KMS-11 (cell line): Measurements from ENCODE around the gene CAMKMT.

Experiments
- H2AFZ ChIP-seq: fragments of 200-600 bp; sonication (generic); 2 replicates; pipeline ENCODE4 v1.6.1; 2016; ENCODE audit warnings: antibody characterized with exemption, mixed run types, low read depth
- H3K27ac ChIP-seq: fragments of 200-600 bp; sonication (generic); 2 replicates; pipeline ENCODE4 v1.6.1; 2016; ENCODE audit warnings: mild to moderate bottlenecking, mixed run types
- H3K27me3 ChIP-seq: fragments of 200-600 bp; sonication (generic); 2 replicates; pipeline ENCODE4 v1.6.1; 2017; ENCODE audit warnings: mild to moderate bottlenecking, low read depth, mixed run types, moderate library complexity; ENCODE audit not compliant: insufficient read depth
- H3K36me3 ChIP-seq: fragments of 200-600 bp; sonication (generic); 2 replicates; pipeline ENCODE4 v1.6.1; 2017; ENCODE audit warnings: mild to moderate bottlenecking, mixed run types; ENCODE audit not compliant: insufficient read depth
- H3K4me1 ChIP-seq: fragments of 200-600 bp; sonication (generic); 2 replicates; pipeline ENCODE4 v1.6.1; 2016; ENCODE audit warnings: mild to moderate bottlenecking, low read depth, mixed run types; ENCODE audit not compliant: poor library complexity, severe bottlenecking
- H3K4me2 ChIP-seq: fragments of 200-600 bp; sonication (generic); 2 replicates; pipeline ENCODE4 v1.7.0; 2016; ENCODE audit warnings: mild to moderate bottlenecking, mixed run types
- H3K4me3 ChIP-seq: fragments of 200-600 bp; sonication (generic); IDR thresholded peaks from 2 replicates; pipeline ENCODE4 v1.6.1; 2017; ENCODE audit warnings: low read depth, low read length, mixed read lengths; ENCODE audit not compliant: insufficient read depth
- H3K79me2 ChIP-seq: fragments of 200-600 bp; sonication (generic); 2 replicates; pipeline ENCODE4 v1.6.1; 2016; ENCODE audit warnings: low read depth, mixed run types; ENCODE audit not compliant: insufficient read depth
- H3K9ac ChIP-seq: fragments of 200-600 bp; sonication (generic); 2 replicates; pipeline ENCODE4 v1.6.1; 2016; ENCODE audit warnings: mild to moderate bottlenecking, mixed run types
- H4K20me1 ChIP-seq: fragments of 200-600 bp; sonication (generic); 2 replicates; pipeline ENCODE4 v1.6.1; 2016; ENCODE audit warnings: mild to moderate bottlenecking, mixed run types; ENCODE audit not compliant: insufficient read depth
- TF ChIP-seq, protein P1 (sequence below): fragments of 200-600 bp; sonication (generic); conservative IDR thresholded peaks from 2 replicates; pipeline ENCODE4 v1.6.1; 2017; ENCODE audit warnings: low read depth, mild to moderate bottlenecking, antibody characterized with exemption, low read length, moderate library complexity, mixed read lengths

CAMKMT gene

DNA sequence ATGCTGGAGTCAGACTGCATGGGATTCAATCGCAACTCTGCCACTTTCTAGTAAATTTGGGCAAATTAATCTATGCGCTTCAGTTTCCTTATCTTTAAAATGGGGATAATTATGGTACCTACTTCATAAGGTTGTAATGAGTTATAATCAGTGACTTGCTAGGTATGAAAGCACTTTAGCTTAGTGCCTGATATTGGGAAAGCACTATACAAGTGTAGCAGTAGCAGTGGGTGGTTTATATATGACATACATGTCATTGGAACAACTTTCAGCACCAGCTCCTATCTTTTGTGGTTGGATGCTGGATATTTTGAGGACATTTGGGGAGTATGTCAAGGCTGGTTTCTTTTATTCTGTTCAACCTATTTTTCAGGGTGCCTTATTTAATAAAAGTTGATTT is 277.7 kb downstream of the CAMKMT start:
- no peaks in the 10 kb centered on the region for H3K27me3 ChIP-seq
- H3K79me2 ChIP-seq = no peaks in the 10 kb centered on the region
- H4K20me1 ChIP-seq = no peaks in the 10 kb centered on the region
- TF ChIP-seq, protein P1, sequence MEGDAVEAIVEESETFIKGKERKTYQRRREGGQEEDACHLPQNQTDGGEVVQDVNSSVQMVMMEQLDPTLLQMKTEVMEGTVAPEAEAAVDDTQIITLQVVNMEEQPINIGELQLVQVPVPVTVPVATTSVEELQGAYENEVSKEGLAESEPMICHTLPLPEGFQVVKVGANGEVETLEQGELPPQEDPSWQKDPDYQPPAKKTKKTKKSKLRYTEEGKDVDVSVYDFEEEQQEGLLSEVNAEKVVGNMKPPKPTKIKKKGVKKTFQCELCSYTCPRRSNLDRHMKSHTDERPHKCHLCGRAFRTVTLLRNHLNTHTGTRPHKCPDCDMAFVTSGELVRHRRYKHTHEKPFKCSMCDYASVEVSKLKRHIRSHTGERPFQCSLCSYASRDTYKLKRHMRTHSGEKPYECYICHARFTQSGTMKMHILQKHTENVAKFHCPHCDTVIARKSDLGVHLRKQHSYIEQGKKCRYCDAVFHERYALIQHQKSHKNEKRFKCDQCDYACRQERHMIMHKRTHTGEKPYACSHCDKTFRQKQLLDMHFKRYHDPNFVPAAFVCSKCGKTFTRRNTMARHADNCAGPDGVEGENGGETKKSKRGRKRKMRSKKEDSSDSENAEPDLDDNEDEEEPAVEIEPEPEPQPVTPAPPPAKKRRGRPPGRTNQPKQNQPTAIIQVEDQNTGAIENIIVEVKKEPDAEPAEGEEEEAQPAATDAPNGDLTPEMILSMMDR = no peak
- no peak overlapping the region for H3K9ac ChIP-seq
- H2AFZ ChIP-seq = no peak overlapping the region
- no peak overlapping the region for H3K4me3 ChIP-seq
- no peak overlapping the region for H3K4me2 ChIP-seq
- no peak overlapping the region for H3K27ac ChIP-seq
- H3K36me3 ChIP-seq = no peaks in the 10 kb centered on the region
- no peaks in the 10 kb centered on the region for H3K4me1 ChIP-seq

DNA sequence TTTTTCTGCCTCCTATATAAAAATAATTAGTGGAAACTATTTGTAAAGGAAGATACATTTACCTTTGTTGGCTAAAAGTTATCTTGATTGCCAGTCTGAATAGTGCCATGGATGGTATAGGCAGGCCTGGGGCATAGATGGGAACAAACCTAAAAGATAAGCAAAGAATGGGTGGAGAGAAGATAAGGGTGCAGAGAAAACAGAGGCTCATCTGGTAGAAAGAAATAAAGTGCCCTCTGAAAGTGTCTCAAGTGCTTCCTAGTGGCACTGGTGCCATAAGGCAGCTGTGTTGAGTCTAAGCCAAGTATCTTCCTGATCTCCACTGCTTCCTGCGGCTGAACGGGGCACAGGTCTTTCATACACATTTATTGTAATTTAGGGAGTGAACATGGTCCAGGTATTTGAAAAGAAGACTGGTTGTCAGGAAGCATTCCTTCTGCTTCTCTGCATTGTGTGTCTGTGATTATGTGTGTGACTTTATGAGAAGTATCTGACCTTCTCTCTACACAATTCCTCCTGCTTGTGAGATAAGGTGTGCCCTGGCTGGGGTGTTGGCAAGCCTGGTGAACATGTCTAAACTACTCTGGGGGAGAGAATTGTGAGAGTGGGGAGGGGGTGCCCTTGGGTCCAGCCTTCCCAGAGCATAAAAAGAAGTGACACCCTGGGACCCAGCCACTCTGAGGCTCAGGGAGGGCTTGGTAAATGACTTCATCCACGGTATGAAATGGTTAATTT is 280.5 kb downstream of the CAMKMT start:
- Histone ChIP-seq H3K4me1 (peaks cover 12% of the 10 kb centered on the region), H3K36me3 (no peaks in the 10 kb centered on the region), H3K9ac (no peak overlapping the region), H3K4me3 (no peak overlapping the region), H4K20me1 (no peaks in the 10 kb centered on the region), H3K4me2 (no peak overlapping the region), H2AFZ (no peak overlapping the region), H3K79me2 (no peaks in the 10 kb centered on the region), H3K27ac (no peak overlapping the region), H3K27me3 (no peaks in the 10 kb centered on the region)
- TF ChIP-seq, protein P1 = no peak

DNA sequence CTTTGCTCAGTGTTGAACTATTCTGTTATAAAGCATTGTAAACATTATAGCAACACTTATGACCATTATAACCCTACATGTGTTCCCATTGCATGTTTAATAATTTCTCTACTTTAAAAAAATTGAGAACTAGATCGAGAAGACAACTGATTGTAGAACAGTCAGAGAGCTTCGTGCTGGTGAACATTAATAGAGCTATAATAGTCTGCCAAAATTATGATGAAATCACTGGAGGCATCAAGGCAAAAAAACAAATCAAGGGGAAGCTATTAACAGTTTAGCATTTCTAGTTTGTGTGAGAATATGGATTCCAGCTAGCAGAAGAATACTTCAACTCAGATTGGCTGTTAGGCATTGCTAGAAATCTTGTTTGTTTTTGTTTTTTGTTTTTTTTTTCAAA is 284.2 kb downstream of the CAMKMT start:
- Histone ChIP-seq H2AFZ (no peak overlapping the region), H3K27me3 (no peaks in the 10 kb centered on the region), H3K4me2 (no peak overlapping the region), H4K20me1 (no peaks in the 10 kb centered on the region), H3K36me3 (no peaks in the 10 kb centered on the region), H3K4me3 (no peak overlapping the region), H3K4me1 (peaks cover 14% of the 10 kb centered on the region), H3K79me2 (no peaks in the 10 kb centered on the region), H3K9ac (no peak overlapping the region), H3K27ac (no peak overlapping the region)
- TF ChIP-seq, protein P1 = no peak

- Histone ChIP-seq H3K27ac (no peak overlapping the region), H3K4me1 (peaks cover 14% of the 10 kb centered on the region), H3K4me2 (no peak overlapping the region), H3K79me2 (no peaks in the 10 kb centered on the region), H2AFZ (no peak overlapping the region), H3K9ac (no peak overlapping the region), H3K27me3 (no peaks in the 10 kb centered on the region), H3K36me3 (no peaks in the 10 kb centered on the region), H3K4me3 (no peak overlapping the region), H4K20me1 (no peaks in the 10 kb centered on the region)
- TF ChIP-seq, protein P1 = no peak
These were observed 287.6 kb downstream of the CAMKMT start for GRCh38 chr2:44649381-44649780.
